HT-29 (cell line): ENCODE results near the gene LMCD1. TPM values are rescaled to one million over a fixed set of nuclear protein-coding genes. Genes with fewer than 3 reads are reported as not detected.

Experiments
- DNase-seq: peaks from one replicate; pipeline ENCODE4 v3.0.0-alpha.2; 2015; ENCODE audit warnings: low spot score
- total RNA-seq: library from RNA; depleted of rRNA; stranded (reverse); fragments of >200 nt; shearing (Covaris generic); gene quantifications from 2 replicates; pipeline ENCODE4 v1.2.3, GENCODE V29; 2014; rRNA removed

LMCD1 gene
- total RNA-seq = 4.8 and 7.5 TPM in 2 replicates

- DNase-seq = peak; percentile 88
These were observed at the start of gene LMCD1 for GRCh38 chr3:8501371-8502131. Gene LMCD1 (plus strand): TSS chr3:8501823. CDS start chr3:8501939, 116 bp downstream.

DNA sequence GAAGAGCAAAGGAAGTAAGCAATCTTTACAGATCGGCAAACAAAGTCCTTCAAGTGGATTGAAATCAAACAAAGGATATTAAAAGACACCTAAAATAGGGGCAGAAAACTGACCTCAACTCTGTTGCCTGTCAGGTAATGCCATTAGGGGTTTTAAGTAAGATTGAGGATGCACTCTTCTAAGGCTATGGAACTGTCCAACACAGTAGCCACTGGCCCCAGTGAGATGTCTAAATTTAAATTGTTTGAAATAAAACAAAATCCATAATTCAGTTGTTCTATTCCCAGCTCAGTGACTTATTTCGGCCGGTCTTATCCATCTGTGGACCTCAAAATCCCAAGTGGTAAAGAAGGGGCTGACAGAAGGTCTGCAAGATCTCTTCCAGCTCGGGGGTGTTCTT, 49.5 kb upstream of the LMCD1 start:
- no peak for DNase-seq

DNA sequence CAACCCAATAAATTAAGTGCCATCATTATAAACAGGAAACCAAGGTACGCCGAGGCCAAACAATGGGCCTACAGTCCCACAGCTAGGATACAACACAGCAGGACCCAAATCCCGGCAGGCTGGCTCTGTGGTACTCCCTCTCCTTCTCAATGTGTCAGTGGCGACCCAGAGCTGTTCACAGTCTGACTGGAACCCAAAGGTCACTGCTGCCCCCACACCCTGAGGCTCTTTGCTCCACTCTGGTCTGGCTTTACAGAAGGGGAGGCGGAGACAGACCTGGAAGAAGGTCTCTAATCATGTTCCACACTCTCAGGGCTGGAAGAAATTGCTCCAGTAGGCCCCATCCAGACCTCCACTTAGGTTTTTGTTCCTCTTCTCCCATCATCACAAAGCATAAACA, 48.5 kb upstream of the LMCD1 start:
- DNase-seq = no peak

DNA sequence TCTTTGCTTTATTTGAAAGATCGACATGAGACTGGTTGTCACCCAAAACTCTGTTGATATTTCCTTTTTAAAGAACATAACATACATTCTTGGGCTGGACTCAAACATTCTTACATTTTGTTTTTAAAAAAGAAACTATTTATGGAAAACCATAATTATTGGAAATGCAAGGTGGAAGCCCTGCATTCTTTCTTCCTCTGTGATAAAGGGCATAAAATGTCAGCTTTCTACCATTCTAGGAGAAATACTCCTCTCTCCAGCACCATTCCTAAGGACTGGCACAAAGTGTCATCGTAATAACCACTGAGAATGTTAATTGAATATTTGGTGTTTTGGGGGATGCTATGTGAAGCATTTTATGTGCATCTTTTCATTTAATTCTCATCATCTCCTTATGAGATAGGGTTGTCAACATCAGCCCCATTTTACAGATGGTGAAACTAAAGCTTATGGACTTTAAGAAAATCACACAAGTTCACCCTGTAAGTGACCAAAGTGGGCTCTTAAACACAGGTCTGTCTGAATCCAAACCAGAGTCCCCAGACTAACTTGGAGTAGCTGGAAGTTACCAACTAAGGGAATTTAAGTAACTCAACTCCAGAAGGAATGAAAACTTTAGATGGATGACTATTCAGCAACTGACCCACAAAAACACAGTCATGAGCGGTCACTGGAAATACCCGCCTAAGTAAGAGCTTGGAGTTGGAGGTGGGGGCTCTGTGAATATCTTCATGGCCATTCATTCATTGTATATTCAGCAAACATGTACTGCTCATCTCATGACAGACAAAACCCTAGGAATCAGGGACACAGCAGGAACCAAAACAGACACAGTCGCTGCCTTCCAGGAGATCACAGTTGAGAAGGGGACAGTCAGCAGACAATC, 45.9 kb upstream of the LMCD1 start:
- DNase-seq = no peak

DNA sequence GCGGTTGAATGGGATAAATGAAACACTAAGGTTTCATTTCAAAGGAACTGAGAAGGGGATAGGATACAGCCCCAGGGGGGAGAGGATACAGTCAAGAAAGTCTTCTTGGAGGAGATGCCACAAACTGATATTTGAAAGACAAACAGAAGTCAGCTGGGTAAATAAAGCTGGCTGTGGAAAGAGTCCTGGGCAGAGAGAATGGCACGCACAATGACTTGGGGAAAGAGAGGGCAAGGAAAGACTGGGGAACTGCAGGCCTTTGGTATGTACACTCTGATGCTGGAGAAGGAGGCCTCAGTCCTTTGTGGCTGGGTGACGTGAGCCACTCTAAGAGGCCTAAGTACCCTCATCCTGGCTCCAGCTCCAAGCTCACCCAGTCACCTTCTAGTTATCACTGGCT, 45.2 kb upstream of the LMCD1 start:
- no peak for DNase-seq

GRCh38 chr3:8457039-8457438, 44.6 kb upstream of the LMCD1 start:
- no peak for DNase-seq

DNA sequence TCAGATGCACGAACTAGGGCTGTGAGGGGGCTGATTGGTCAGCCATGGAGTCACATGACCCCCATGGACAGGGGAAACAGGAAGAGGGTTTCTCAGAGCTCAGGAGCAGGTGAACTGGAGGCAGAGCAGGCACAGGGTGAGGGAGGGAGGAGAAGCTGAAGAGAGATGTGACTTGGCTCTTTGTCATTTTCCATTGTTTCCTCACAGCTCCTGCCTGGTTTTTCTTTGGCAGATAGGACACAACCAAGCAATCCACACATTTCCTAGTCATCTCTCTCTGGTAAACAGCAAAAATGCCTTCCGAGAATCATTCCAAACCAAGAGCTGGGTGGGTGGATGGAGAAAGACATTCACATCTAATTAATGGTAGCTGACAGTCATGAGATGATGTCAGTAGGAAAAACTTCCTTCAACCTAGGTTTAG, 43.4 kb upstream of the LMCD1 start:
- DNase-seq = no peak

DNA sequence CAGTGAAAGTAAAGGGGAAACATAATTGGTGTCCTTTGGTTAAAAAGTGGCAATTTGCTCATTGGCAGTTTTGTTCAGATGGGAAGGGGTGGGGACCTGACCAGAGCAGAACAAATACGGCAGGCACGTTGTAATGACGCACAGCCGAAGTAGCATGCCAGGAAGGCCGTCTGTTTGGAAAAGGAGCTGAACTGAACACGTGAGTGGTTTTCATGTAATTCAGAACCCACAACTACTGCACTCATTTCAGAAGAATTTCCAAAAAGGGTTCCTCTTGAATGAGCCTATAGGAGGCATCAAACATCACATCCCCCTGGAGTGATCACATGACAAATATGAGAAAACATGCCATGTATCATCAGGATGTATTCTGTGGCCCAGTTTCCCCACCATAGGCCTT, 42.9 kb upstream of the LMCD1 start:
- DNase-seq = no peak

DNA sequence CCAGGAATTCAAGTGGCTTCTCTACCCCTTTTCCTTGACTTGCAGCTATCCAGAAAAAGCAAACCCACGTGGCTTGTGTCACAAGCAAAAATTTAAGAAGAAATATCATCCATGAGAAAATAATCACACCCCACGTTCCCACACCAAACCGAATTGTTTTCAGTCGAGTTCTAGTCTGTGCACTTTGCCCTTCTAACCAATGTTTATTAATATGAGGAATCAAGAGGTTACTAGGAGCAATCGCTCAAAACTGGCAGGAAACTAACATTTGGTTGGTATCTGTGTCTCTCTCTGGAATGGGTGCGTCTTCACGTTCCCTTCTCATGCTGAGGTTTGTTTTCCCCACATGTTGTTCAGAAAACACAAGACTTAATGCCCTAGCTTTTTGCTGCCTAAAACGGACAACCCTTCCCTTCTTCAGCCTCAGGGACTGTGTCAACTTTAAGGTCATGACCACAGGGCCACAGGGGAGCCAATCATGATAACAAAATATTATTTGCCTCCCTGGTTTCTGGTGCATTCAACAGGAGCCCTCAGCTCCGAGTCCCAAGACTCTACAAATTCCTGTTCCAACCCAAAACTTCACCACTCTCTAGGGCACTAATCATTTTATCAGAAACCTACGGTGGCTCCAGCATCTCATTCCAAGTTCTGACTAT, 41.4 kb upstream of the LMCD1 start:
- DNase-seq = no peak

- no peak for DNase-seq
These were observed 40.7 kb upstream of the LMCD1 start for GRCh38 chr3:8460815-8461456.

GRCh38 chr3:8464668-8465067, 37.0 kb upstream of the LMCD1 start:
- no peak for DNase-seq

DNA sequence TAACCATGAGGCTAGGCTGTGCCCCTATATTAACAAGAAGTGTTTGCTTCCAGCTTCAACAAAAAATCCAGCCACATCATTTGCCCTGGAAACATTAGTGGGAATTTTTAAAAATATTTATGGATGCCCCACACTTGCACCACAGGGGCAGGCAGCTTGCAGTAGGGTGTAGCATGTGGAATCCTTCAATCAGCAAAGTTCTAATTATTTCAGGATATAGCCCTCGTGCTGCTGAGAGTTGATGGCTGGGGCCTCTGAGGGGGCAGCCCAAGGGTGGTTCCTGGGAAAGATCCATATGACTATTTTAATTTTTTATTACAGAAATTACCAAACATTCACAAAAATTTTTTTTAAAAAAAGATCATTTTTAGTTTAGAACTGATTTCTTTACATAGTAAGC, 35.1 kb upstream of the LMCD1 start:
- no peak for DNase-seq

DNA sequence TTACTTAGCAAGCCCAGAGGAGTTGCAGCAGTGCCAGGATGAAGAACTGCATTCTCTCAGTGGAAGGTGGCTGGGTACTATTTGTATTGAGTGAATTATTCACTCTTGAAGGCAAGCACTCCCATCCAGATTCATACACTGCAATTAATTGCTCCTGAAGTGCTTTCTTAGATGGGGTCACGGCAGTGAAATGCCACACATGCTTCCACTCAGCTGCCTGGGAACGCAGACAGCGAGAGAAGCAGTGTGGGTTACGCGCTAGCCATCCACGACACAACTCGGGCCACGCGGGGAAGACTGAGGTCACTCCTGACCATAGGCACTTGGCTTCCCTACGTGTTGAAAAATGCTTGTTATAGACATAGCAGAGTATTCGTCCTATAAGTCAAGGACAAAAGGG, 30.8 kb upstream of the LMCD1 start:
- DNase-seq = no peak

- DNase-seq = no peak
These were observed 29.1 kb upstream of the LMCD1 start for GRCh38 chr3:8472549-8472948.

GRCh38 chr3:8473029-8473428, 28.6 kb upstream of the LMCD1 start:
- no peak for DNase-seq

GRCh38 chr3:8473990-8474389, 27.6 kb upstream of the LMCD1 start:
- no peak for DNase-seq

DNA sequence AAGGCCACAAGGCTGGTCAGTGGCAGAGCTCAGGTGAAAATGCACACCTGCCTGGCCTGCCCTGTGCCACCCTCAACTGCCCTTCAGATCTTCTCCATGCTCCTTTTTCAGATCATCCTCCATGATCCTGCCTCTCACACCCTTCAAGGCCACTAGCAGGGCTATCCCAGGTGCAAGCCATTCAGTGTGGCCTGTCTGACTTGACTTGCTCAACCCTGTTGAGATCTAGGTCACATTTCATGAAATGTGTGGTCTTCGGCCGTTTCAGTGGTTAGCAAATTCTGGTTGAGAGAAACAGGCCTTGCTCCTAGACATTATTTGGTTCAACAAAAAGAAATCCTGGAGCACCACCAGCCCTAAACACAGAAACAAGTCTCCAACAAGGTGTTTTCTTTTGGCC, 26.6 kb upstream of the LMCD1 start:
- no peak for DNase-seq

DNA sequence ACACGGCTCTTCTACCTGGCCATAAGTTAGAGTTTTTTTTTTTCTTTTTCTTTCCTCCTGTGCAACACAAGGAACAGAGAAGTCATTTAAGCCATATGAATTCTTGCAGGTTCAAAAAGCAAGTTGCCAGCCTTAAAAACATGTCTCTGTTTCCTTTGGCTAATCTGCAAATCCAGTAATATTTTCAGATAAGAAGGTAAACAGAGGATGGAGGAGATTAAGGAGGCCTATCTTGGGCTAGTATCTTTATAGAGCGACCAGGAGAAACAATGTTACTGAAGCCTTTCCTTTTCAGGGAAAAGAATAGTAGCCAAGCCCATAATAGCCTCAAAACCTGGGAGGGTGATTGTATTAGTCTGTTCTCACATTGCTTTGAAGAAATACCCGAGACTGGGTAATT, 20.9 kb upstream of the LMCD1 start:
- no peak for DNase-seq

- no peak for DNase-seq
These were observed 20.2 kb upstream of the LMCD1 start for GRCh38 chr3:8481380-8481779.

DNA sequence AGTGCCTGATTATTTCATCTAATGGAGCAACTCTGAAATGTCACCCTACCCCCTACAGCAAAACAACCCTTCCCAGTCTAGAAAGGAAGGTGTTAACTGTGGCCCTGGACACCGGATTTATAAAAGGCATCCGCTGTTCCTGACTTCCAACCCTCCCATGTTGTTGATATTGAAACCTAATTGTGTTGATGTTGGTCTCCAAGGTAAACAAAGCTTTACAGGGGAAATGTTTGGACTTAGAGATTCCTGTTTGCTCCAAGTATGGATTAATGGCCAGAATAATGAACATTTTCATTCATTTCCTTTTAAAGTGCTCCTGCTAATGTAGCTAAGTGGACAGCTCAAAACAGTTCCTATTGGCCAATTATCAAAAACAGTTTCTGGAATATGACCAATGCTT, 19.4 kb upstream of the LMCD1 start:
- no peak for DNase-seq

DNA sequence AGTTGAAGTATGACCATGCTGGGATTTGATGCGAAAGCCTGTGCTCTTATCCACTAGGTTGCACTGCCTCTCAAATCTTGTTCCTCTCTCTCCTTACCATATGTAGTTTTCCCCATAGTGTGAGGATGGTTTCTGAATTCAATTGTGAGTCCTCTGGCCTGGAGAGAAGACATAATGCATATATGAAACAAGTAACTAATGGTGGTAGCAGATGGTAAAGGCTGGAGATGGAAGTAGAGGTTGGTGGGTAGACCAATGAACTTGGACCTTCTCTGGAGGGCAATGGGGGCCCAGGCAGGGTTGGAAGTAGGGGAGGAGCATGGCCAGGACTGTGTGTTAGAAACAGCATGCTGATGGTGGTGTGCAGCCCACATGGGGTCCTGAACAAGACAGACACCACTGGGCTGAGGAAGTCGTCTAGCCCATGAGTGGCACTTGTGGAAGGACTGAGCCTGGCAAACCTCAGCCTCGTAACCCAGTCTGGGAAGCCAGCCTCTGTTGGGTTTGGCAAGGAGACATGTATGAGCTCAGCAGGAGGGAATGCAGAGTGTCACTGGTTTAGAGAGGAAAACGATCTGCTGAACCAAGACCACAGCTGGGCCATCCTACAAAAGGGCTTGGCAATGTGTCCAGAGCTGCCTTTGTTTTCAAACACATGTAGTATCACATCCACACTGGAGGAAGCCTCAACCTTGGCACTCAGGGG, 18.5 kb upstream of the LMCD1 start:
- no peak for DNase-seq
